Right lobe of liver (tissue), 6 donors: Measurements from ENCODE around the gene SPNS1. TPM values are rescaled to one million over a fixed set of nuclear protein-coding genes. Genes with fewer than 3 reads are reported as not detected.
A peak's percentile ranks its signal among the peaks of the same experiment; 100 is the strongest.
"Not testable (repeated sequence)": the region's sequence is repeated elsewhere in the genome, so short reads cannot be mapped to it uniquely, and the experiment has no call there.

Experiments
- ATAC-seq, 4 donors: fragments of 200-7000 bp; cut with Tn5 transposase; one replicate each; pipeline ENCODE4 v1.9.1; 2020; ENCODE audit warnings: mild to moderate bottlenecking in 4 of 4, moderate library complexity in 4 of 4
- DNase-seq, 3 donors: peaks; one replicate each; pipeline ENCODE4 v3.0.0-alpha.2; 2020
- H3K27ac ChIP-seq, 3 donors: fragments of 200-600 bp; one replicate each; pipeline ENCODE4 v1.8.0; 2022
- H3K27me3 ChIP-seq, 2 donors: fragments of 200-600 bp; one replicate each; pipeline ENCODE4 v1.8.0; 2022
- H3K36me3 ChIP-seq, 4 donors: fragments of 200-600 bp; sonication (generic) in 1 of 4; one replicate each; pipeline versions ENCODE4 v1.5.1 to v1.8.0; 2017 to 2022; ENCODE audit warnings: control low read depth in 1 of 4
- H3K4me1 ChIP-seq, 4 donors: fragments of 200-600 bp; sonication (generic) in 1 of 4; one replicate each; pipeline versions ENCODE4 v1.5.1 to v1.8.0; 2017 to 2022; ENCODE audit warnings: control low read depth in 1 of 4
- H3K4me3 ChIP-seq, 3 donors: fragments of 200-600 bp; one replicate each; pipeline ENCODE4 v1.8.0; 2022
- H3K9me3 ChIP-seq, 4 donors: fragments of 200-600 bp; sonication (generic) in 1 of 4; one replicate each; pipeline versions ENCODE4 v1.5.1 to v1.8.0; 2017 to 2022; ENCODE audit warnings: control low read depth in 1 of 4
- POLR2A ChIP-seq: fragments of 450-650 bp; IDR thresholded peaks from one replicate; pipeline ENCODE4 v1.6.1; 2017; ENCODE audit warnings: antibody characterized with exemption, mild to moderate bottlenecking
- WGBS: methylation state at CpG from one replicate; pipeline ENCODE4 v1.1.6; 2018; ENCODE audit warnings: low coverage, low lambda C conversion rate; ENCODE audit not compliant: insufficient coverage; ENCODE audit errors: missing lambda C conversion rate; 5-methylcytosine and 5-hydroxymethylcytosine counted together
- intact Hi-C, 2 donors: fragments of 100-400 bp; cut with DNase I; formaldehyde crosslinking; loops; one replicate each; pipeline versions ENCODE4 v1.11.2 to v1.14.1; 2022
- total RNA-seq, 6 experiments: library from RNA; depleted of rRNA in 2 of 6; stranded (reverse); fragments of >200 nt in 2 of 6; fragmentation: NEBNext Ultra II Directional in 3 of 6; extraction: Animal tissue kit (Norgen Biotek cat#: 25700) in 3 of 6; gene quantifications; one replicate each; pipeline versions ENCODE4 v1.1.0 to v1.2.4, GENCODE V29; 2016 to 2023
- TF ChIP-seq, protein P1 (sequence below), 4 donors: fragments of 200-600 bp in 3 of 4; fragments of 450-650 bp in 1 of 4; IDR thresholded peaks; one replicate each; pipeline versions ENCODE4 v1.5.1 to v1.8.0; 2016 to 2022; ENCODE audit warnings: antibody characterized with exemption in 4 of 4, mild to moderate bottlenecking in 2 of 4
- donor health status: DM: no; HTN: yes; CAD: no.
- donor health status: DM: no; HTN: no; CAD: no.
- donor health status: DM: no; HTN: no; CAD: no.
- donor health status: DM: no; HTN: yes; CAD: no.
- donor health status: DM: no; HTN: yes; CAD: no.

The SPNS1 gene
- total RNA-seq, 6 experiments from 2014 or later: 13.7 to 21.2 (median 17.7) TPM

DNA sequence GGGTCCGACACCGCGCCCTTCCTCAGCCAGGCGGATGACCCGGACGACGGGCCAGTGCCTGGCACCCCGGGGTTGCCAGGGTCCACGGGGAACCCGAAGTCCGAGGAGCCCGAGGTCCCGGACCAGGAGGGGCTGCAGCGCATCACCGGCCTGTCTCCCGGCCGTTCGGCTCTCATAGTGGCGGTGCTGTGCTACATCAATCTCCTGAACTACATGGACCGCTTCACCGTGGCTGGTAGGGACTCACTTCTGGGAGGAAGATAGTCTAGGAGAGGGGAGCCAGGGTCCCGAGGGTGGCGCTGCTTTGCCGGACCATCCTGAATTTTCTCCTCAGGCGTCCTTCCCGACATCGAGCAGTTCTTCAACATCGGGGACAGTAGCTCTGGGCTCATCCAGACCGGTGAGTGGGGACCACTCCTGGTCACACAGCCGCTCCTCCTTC lies 601 bp downstream of the SPNS1 start:
- Histone ChIP-seq H3K4me1 (peaks cover 0 to 13% (median 3%) of the 10 kb centered on the region in 4 donors), H3K27me3 (no peaks in the 10 kb centered on the region), H3K4me3 (peak overlapping the region; percentile 66 to 96 (median 93)), H3K9me3 (no peaks in the 10 kb centered on the region), H3K27ac (peak overlapping the region; percentile 17 to 57 (median 37)), H3K36me3 (peaks cover 0 to 6% (median 0%) of the 10 kb centered on the region in 4 donors)
- DNase-seq (peak in 1 of 3 donors; percentile 29), ATAC-seq (peak in 2 of 4 donors; percentile 4 to 8)
- 7% methylated on average over 8 of the region's 30 CpGs for WGBS
- intact Hi-C loops: no loop called here
- TF ChIP-seq, protein P1, sequence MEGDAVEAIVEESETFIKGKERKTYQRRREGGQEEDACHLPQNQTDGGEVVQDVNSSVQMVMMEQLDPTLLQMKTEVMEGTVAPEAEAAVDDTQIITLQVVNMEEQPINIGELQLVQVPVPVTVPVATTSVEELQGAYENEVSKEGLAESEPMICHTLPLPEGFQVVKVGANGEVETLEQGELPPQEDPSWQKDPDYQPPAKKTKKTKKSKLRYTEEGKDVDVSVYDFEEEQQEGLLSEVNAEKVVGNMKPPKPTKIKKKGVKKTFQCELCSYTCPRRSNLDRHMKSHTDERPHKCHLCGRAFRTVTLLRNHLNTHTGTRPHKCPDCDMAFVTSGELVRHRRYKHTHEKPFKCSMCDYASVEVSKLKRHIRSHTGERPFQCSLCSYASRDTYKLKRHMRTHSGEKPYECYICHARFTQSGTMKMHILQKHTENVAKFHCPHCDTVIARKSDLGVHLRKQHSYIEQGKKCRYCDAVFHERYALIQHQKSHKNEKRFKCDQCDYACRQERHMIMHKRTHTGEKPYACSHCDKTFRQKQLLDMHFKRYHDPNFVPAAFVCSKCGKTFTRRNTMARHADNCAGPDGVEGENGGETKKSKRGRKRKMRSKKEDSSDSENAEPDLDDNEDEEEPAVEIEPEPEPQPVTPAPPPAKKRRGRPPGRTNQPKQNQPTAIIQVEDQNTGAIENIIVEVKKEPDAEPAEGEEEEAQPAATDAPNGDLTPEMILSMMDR (IDR thresholded peaks at IDR 0.05): no peak
- no peak for TF ChIP-seq POLR2A

DNA sequence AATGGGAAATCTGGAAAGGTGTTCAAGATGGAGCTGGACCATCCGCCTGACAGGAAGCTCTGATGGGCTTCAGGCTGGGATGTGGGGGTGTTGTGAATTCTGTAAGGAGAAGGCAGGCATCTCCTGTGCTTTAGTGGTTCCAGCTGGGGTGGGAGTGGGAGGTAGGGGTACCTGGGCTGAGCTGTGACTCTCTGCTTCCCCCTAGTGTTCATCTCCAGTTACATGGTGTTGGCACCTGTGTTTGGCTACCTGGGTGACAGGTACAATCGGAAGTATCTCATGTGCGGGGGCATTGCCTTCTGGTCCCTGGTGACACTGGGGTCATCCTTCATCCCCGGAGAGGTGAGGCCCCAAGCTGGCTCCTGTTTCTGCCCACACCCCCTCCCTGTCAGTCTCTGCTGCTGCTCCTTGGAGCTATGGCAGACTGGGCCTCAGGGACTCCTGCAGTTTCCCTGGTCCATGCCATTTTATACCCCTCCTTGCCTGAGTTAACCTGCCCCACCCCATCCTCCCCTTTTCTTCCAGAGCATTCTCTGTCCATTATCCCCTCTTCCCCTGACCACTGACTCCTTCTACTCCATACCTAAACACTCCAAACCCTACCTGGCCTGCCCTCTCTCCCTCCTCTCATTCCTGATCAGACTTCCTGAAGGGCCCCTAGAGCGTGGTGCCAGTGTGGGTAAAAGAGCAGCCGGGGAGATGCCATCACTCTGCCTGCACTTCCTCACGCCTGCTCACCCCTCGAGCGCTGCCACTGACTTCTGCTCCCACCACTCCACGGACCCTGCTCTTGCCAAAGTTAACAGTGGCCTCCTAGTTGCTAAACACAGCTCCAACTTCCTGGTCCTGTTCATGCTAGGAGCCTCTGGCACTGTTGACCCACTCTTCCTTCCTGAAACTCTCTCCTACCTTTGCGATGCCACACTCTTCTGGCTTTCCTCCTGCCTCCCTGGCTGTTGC lies 3.4 kb downstream of the SPNS1 start:
- H3K27ac ChIP-seq: no peak overlapping the region
- no peak overlapping the region for H3K4me3 ChIP-seq
- TF ChIP-seq POLR2A: no peak
- TF ChIP-seq, protein P1 (IDR thresholded peaks at IDR 0.05): peak in 3 of 4 donors; percentile 36 to 58 (median 53)
- WGBS: 86% methylated on average over 8 of the region's 11 CpGs
- peaks cover 0 to 24% (median 5%) of the 10 kb centered on the region in 4 donors for H3K36me3 ChIP-seq
- H3K4me1 ChIP-seq: peaks cover 0 to 13% (median 3%) of the 10 kb centered on the region in 4 donors
- ATAC-seq (peak in 1 of 4 donors; percentile 5), DNase-seq (no peak)
- intact Hi-C loops: no loop called here
- no peaks in the 10 kb centered on the region for H3K9me3 ChIP-seq
- no peaks in the 10 kb centered on the region for H3K27me3 ChIP-seq

DNA sequence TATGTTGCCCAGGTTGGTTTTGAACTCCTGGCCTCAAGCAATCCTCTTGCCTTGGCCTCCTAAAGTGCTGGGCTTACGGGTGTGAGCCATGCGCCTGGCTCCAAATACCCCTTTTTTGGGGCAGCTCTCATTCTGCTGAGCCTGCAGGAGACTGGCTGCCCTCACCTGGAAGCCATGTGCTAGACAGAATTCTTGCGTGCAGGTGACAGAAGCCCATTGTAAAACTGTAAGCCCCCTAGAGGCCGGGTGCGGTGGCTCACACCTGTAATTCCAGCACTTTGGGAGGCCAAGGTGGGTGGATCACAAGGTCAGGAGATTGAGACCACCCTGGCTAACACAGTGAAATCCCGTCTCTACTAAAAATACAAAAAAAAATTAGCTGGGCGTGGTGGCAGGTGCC lies 5.8 kb downstream of the SPNS1 start:
- H3K27me3 ChIP-seq, ATAC-seq, H3K4me1 ChIP-seq, DNase-seq, H3K4me3 ChIP-seq, H3K27ac ChIP-seq, intact Hi-C loops, H3K9me3 ChIP-seq: not testable (repeated sequence)
- H3K36me3 ChIP-seq: peaks cover 0 to 32% (median 5%) of the 10 kb centered on the region in 4 donors
- WGBS: 88% methylated on average over 4 of the region's 7 CpGs

DNA sequence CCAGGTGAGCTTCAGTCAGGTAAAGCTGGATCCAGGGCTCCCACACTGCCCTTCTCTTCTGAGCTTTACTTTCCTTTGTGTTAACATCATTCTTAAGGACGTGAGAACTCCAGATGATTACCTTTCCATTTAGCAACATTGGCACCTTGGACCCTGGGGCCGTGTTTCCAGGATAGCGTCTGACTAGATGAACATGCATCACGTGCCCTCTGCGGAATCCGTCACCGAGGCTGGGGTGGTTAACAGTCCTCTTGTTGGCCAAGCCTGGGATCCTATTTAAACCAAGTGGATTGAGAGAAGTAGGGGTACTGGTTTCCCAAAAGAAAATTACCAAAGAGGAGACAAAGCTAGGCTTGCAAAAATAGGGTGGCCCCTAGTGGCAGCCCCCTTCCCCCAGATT lies 6.4 kb downstream of the SPNS1 start:
- intact Hi-C loops: no loop called here
- Histone ChIP-seq H3K4me1 (peaks cover 0 to under 1% (median 0%) of the 10 kb centered on the region in 4 donors), H3K27me3 (no peaks in the 10 kb centered on the region), H3K27ac (no peak overlapping the region), H3K36me3 (peaks cover 0 to 32% (median 5%) of the 10 kb centered on the region in 4 donors), H3K4me3 (no peak overlapping the region), H3K9me3 (no peaks in the 10 kb centered on the region)
- TF ChIP-seq, protein P1 (IDR thresholded peaks at IDR 0.05): no peak
- TF ChIP-seq POLR2A: no peak
- no peak for DNase-seq
- ATAC-seq: no peak
- WGBS: 93% methylated on average over 6 of the region's 7 CpGs

DNA sequence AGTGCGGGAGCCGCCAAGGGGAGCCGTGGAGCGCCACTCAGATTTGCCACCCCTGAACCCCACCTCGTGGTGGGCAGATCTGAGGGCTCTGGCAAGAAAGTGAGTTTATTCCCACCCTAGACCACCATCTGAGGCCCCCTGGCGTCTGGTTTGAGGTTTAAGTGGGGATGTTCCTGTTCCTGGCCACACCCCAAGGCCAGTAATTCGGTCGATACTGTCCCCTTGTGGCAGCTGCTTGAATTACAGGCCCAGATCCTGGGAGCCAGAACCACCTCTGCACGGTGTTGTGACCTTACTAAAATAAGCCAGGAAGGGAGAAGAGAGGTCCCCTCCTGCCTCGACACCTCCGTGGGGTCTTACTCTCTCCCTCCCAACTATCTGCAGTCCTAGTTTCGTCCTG lies 6.9 kb downstream of the SPNS1 start:
- Histone ChIP-seq H3K4me3 (no peak overlapping the region), H3K9me3 (no peaks in the 10 kb centered on the region), H3K27ac (no peak overlapping the region), H3K36me3 (peaks cover 0 to 32% (median 5%) of the 10 kb centered on the region in 4 donors), H3K27me3 (no peaks in the 10 kb centered on the region), H3K4me1 (no peaks in the 10 kb centered on the region)
- WGBS: 86% methylated on average over 10 of the region's 12 CpGs
- DNase-seq: no peak
- intact Hi-C loops: no loop called here
- TF ChIP-seq POLR2A: no peak
- TF ChIP-seq, protein P1 (IDR thresholded peaks at IDR 0.05): peak in 3 of 4 donors; percentile 12 to 37 (median 14)
- ATAC-seq: no peak
